Measurements from ENCODE around the gene RHBDD1.

Gene RHBDD1

DNA sequence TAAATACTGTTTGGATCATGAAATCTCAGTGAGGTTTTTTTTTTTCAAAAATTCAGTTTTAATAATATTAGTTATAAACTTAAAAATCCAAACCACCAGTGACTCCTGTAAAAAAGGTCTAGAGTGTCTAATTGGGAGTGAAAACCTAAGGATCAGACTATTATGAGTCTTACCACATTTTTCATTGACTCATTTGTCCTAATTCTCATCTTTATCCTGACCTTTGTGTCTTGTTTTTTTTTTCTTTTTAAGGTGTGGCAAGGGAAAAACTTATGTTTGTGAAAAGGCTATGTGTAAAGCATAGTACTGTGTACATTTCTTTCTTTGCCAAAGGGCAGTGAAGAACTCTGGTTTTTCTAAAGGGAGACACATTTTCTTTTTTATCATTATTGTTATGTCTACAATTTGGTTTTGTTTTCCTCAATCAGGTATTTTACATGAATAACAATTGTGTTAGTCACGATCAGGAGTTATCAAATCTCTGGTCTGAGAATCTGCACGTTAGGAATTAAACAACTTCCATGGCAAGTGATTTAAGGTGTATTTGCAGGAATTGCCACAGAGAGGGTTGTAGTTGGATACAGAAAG, 52.6 kb downstream of the RHBDD1 start:
- no peak for DNase-seq

DNA sequence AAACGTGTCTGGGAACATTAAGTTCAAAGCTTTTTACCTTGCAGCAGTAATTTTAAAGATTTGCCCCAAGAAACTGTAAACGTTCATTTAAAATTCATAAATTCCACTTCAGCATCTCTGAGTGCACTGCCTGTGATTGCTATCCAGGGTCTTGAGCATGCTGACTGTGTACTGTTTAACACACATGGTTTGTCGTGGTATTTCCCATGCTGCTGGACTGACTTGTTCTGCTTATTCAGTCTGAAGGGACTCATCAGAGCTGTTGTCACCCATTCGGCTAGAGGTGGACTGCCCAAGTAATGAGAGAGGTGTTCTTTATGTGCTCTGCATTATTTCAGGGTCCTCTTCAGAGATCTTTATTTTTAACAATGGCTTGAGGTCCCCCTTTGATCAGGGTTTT, 53.1 kb downstream of the RHBDD1 start:
- DNase-seq, result no peak

DNA sequence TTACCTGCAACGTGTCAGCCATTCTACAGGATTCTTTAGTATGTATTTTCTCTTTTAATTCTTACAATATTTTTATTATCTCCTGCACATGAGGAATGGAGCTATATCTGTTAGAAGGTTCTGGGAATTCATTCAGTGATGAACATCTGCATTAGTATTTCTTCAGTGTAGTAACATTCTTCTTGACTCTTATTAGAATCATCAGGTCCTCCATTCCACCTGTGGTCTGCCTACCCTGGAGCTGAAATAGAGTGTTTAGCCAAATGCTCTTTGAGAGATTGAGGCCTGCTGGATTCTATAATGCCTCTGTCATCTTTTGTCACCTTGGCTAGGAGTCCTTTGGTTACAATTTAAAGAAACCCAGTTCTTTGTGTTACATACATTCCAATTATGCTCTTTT, 54.4 kb downstream of the RHBDD1 start:
- DNase-seq, result no peak

DNA sequence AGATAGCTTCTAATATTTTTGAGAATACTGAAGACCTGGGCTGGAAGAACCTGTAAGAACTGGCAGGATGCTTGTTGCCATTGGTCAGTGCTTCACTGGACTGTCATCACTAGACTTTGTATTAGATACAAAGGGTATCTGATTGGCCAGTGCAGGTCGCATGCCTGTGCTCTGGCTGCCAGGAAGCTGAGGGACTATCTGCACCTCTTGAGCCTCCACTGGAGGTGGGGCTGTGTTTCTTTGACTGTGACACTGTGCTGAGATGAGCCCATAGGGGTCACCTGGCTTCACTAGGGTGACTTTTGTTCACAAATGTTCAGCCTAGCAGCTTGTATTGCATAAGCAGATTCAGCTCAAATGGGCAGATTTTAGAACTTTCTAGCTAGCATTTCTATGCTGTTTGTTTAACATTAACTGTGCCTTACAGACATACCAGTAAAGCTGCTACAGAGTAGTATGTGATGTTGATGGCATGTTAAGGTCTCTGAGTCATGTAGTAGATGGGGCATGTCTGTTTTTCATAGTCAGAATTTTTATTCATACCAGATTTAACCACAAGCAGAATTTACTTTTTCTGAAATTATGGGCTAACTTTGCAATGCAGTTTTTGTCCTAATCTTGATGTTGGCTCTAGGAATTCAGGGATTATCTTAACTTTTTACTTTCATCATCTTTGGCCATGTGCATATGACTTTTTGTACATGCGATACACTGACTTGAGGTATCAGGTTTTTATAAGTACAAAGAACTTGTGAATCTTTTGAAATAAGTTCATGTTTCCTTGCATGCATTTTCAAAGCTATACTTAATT, 56.1 kb downstream of the RHBDD1 start:
- no peak for DNase-seq

DNA sequence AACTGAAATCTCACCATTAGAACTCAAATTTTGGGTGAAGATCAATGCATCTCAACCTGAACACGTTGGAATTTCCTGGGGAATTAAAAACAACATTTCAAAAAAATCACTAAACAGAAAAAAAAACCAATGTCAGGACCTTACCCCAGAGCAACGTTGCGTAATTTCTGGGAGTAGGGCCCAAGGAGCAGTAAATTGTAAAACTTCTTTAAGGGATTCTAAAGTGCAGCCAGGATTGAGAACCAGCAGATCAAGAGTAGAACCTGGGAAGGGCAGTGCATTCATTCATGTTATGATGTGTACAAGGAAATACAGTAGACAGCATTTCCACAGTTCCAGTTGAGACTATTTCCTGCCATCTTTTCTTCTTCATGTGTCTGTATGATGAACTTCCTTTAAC, 56.9 kb downstream of the RHBDD1 start:
- no peak for DNase-seq

DNA sequence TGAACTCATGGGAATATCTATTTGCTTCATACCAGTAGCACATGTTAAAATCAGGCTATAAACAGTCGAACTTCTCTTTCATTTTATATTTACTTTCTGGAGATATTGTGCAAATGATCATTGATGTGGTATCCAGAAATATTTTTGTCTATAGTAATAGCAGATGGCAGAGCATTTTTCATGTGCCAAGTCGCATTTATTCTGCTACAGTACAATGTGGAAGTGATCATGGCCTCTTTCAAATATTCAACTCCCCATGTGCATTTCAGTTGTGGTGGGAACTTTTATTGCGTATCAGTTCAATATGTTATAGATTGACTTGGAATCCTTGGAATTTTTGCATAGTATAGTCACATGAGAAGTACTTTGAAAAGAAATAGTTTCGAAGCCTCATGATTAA, 57.4 kb downstream of the RHBDD1 start:
- no peak for DNase-seq

DNA sequence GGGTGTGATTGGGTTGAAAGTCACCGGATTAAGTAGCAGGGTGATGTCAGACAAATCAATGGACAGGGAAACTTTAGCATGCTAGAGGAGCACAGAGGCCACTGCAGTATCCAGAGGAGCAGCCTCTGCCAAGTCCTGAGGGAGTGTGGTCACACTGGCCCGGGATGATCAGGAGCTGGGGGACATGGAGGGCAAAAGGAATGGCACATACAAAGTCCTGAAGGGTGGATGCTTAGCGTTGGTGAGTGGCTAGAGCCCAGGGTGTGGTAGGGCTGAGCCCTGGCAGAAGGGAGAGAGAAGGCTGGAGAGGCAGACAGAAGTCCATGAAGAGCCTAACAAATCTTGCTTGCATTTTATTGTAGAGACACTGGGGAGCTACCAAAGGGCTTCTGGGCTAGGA, 58.9 kb downstream of the RHBDD1 start:
- DNase-seq, result no peak

DNA sequence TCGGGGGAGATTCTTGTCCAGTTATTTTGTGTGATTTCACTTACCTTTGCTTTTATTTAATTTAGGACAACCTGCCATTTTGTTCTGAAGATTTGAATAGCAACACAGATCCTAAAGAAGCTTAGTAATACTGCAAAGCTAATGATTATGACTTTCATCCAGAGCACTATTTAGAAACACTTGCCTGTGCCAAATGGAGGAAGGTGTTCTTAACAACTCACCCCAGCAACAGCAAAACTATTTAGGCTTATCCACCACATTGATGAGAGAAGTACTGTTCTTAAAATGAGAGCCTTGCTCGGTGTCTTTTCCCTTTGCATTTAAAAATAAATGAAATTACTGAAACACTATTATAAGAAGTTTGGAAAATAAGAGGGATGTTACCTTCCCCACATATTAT, 59.7 kb downstream of the RHBDD1 start:
- DNase-seq, result no peak

DNA sequence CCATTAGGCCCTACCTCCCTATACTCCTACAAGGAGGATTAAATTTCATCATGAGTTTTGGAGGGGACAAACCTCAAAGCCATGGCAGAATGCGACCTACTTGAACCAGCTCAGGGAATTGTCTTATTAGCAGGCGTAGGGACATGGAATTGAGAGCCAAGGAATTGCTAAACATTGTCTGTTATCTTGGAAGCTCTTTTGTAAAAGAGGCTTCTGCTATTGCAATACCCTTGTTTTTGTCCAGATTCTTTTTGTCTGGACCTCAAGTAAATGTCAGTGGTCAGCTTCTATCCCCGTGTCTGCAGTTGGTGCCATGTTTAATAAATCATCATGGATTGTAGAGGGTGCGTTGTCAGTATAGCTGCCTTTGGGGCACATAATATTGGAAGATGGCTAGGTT, 62.3 kb downstream of the RHBDD1 start:
- no peak for DNase-seq

DNA sequence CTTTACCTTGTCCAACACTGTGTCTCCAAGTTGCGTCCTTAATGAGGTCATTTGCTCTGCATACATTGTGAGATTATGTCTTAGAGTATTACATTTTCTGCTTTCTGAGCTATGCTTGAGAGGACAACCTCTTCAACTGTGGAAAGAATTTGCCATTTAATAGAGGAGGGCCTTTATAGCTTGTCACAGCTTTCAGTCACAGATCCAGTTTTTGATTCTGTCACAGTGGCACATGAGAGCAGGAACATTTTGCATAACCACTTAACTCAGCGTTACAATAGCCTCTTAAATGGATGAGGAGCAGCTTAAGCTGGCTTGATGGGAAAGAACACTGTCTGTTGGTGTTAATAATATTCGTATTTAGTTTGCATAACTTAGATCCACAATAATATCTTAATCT, 63.0 kb downstream of the RHBDD1 start:
- DNase-seq, result no peak

DNA sequence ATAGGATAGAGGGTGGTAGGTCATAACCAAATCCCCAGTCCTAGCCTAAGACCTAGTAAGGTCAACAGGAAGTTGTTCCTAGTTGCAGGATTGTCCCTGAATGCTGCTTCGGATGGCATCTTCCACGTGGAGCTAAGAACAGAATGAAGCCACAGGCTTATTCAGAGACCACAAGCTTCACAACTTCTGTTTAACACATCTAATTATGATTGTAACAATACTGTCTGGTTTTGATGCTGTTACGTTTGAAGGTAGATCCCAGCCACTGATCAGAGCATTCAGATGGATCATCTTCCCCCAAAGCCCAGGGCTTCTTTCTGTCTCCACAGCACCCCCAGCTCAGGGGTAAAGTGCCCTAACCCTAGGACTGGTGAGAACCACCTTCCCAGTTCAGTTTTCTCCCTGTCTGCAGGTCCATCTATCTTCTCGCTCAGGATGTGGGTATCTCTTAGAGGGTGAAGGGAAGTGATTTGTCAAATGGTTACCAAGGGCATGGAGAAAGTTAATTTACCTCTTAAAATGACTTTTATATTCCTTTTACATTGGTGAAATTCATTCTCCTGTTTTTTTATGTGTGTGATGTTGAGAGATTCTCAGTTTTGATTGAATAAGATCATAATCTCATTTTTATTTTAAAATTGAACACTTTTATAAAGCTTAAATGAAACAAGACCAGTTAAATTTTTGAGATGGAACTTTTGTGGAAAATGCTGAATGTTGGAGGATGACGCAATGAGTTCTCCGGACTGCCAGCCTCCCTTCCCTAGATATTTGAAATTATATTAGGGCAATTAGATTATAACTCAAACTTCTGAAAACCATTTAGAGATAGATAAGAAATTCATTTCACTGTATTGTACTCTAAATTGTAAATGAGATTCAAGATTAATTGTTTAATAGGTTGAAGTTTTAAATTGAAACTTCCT, 66.5 kb downstream of the RHBDD1 start:
- no peak for DNase-seq

DNA sequence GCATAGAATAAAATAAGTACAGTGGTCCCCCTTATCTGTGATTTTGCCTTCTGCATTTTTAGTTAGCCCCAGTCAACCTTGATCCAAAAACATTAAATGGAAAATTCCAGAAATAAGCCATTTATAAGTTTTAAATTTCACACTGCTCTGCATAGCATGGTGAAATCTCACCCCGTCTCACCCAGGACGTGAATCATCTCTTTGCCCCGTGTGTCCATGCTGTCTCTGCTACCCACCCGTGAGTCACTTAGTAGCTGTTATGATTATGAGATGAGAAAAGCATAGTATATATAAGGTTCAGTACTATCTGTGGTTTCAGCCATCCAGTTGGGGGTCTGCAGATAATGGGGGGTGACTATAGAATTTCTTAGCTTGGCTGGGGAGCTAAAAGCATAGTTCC, 67.3 kb downstream of the RHBDD1 start:
- DNase-seq, result no peak

DNA sequence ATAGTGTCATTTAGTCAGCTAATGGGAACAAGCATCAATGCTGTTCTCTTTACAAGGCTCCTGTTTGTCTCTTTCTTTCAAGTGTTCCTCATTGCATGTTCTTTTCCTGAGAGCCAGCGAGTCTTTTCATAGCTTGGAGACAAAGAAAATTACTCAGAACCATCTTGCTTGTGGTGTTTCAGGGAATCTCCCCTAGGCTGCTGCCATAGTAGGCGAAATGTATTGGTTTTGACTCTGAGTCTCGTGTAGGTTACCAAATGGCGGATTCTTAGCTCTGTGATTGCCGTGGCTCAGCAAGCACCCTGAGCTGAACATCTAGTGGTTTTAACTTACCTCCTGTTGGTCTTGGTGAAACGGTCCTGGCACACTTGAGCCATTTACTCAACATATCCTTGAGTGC, 68.7 kb downstream of the RHBDD1 start:
- no peak for DNase-seq

DNA sequence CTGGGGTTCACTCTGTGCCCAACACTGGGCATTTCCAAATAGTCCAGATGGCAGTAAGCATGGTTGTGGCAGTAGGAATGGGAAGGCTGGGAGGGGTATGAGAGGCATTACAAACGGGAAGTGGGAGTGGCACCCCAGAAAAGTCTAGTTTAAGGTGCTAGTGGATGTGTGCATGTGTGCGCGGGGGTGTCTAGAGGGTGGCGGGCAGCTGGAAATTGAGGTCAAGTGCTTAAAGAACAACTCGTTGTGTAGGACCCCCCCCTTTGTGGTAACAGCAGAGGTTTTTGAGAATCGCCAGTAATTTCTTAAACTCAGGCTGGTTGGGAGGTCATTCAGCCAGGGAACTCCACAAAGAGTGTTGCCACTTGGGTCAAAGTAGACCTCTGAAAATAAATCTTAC, 69.9 kb downstream of the RHBDD1 start:
- no peak for DNase-seq

DNA sequence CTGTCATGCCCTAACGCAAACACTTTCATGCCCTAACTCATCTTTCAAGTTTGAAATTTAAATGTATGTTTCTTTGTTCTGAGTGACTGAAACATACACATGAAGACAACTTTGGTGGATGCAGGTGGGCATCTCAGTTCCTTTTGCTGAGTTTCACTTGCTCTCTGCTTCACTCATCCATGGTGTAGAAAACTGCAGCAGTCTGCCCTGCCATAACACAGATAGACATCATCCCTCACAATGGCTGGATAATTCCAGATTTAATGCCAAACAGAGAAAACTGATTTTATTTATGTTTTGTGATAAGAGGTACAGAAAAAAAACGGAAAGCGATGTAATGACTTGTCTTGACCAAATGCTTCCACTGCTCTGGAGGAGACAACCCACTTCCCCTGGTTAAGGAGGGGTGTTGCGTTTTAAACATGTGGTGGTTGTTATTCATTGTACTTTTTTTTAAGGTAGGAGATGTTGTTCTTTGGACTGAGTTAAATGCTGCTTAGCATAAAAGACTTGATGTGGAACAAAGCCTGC, 70.4 kb downstream of the RHBDD1 start:
- no peak for DNase-seq

DNA sequence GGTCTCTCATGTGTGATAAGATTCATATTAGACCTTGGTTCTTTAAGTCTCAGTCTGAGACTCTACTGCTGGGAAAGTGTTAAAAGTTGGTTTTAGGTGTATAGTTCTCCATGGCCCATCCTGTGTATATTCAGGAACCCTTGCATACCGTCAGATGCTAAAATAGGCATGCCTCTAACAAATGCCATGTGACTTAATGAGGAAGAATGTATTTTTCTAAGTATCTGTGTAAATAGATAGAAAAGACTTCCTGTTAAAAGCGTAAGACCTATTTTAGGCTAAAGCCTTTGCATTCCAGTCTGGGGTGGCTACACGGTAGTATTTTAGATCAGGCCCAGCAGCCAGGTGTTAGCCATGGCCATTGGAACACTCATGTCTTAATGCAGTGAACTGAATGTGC, 73.3 kb downstream of the RHBDD1 start:
- no peak for DNase-seq

DNA sequence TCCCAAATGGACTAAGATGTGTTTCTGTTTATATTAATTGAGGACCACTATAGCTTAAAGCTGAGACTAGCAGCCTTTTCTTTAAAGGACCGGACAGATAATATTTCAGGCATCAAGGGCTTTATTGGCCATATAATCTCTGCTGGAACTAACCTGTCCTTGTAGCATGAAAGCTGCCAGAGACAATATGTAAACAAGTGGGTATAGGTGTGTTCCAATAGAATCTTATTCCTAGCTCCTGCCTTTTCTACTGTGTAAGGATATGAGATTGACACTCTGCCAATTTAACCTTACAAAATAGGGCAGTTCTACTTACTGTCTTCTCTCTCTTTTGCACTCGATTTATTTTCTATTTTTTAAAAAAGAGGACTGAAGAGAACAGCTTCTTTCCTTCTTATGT, 74.0 kb downstream of the RHBDD1 start:
- no peak for DNase-seq

DNA sequence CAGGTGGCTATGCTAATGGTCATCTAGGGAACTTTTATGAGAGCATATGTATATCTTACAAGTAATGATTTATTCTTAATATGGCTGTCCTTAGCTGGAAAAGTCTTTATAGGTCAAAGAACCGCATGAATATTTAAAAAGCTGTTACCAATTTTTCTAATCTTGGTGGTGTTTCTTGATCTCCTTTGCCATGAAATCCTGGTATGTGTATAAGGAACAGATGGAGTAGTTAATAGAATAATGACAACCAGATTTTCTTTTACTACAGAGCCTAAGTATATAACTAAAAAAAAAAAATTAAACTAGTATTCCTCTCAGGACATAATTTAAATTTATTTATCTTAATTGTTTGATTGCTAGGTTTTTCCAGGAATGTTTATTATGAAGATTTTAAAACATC, 74.5 kb downstream of the RHBDD1 start:
- DNase-seq, result no peak

DNA sequence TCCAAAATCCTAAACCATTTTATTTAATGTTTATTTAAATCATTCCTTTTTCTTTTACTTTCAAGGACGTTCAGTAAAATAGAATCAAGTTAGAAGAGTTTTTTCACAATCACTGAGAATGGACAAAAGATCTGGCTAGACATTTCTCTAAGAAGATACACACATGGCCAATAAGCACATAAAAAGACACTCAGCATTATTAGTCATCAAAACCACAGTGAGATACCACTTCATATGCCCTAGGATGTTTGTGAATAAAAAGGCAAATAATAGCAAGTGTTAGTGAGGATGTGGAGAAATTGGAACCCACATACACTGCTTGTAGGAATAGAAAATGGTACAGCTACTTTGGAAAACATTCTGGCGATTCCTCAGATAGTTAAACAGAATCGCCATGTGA, 76.1 kb downstream of the RHBDD1 start:
- DNase-seq, result no peak

DNA sequence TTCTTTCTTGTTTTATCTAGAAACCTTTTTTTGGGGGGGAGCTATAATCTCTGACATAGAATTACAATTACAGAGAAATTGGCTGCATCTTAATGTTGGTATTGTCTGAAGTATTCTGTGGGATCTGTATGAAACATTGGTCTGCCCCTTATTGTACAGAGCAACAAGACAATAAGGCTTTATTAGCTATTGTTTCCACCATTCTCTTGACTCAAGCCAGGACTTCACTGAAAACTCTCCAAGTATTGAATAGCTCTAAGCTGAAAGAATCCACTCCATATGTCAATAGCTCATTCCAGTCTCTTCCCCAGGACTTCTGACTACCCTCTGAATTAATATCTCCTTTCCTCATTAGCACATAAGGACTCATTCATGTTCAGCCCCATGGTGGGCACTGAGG, 77.8 kb downstream of the RHBDD1 start:
- DNase-seq, result no peak

DNA sequence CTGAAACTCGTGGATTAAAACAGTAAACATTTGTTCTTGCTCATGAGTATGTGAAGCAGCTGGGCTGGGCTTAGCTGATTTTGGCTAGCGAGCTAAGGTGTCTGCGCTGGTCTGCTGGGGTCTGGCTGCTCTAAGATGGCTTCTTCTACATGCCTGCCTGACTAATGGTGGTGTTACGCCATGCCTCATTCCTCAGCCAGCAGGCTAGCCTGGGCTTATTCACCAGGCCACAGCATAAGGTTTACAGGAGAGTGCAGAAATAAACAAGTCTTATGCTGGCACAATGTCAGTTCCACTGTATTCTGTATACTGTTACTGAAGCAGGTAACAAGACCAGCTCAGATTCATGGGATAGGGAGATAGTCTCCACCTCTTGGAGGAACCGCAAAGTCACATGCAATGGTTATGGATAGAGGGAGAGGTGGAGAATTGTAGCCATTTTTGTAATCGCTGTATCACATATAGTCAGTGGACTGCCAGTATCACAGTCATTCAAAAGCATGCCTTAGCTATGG, 80.0 kb downstream of the RHBDD1 start:
- no peak for DNase-seq

DNA sequence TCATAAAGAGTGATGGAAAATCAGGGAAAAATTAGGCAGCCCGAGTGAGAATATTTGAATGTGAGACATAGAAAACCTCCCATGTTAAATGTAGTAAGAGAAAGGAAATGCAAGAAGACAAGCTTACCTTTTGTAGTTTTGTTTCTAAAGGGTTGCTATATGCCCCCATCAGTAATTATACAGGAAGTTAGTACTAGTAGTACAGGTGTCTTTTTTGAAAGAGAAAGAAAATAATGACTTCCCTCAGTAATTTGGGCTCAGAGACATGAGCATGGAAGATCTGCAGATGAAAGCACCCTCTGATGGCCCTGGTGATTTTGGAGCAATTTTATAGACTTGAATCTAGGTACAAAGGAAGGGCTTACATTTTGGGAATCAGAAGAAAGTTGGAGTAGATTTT, 80.8 kb downstream of the RHBDD1 start:
- no peak for DNase-seq

DNA sequence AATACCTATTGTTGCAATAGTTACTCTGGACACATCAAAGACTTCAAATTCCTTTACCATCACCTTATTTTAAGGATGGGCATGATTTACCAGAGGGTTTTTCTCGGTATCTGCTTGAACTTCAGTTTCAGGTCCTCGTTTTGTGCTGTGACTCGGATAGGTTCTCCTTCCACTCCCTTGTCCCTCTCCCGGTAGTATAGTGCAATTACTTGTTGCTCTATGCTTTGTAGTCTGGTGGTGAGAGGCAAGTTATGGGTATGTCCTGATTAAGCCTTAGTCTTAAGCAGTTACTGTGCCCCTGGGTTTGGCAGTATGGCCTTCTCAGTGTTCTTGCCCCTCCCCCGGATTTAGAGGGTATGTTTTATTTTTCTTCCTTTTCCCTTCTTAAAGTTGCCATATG, 96.6 kb downstream of the RHBDD1 start:
- no peak for DNase-seq
